Thyroid gland (tissue), 4 donors: Measurements from ENCODE around the gene PALLD.

Experiments used
- CTCF ChIP-seq, 6 experiments: fragments of 200-600 bp in 3 of 6; fragments of 450-650 bp in 3 of 6; sonication (generic) in 3 of 6; IDR thresholded peaks; one replicate each; pipeline ENCODE4 v1.5.1; 2016 to 2019; ENCODE audit warnings: antibody characterized with exemption in 6 of 6, mild to moderate bottlenecking in 2 of 6, inconsistent platforms in 1 of 6, moderate library complexity in 1 of 6
- POLR2A ChIP-seq, 2 donors: fragments of 450-650 bp; IDR thresholded peaks; one replicate each; pipeline ENCODE4 v1.6.1; 2017; ENCODE audit warnings: antibody characterized with exemption in 2 of 2, mild to moderate bottlenecking in 2 of 2, moderate library complexity in 1 of 2

GRCh38 chr4:168584321-168584771 lies 87.5 kb downstream of the PALLD start:
- TF ChIP-seq POLR2A (IDR thresholded peaks at IDR 0.05): no peak
- TF ChIP-seq CTCF (IDR thresholded peaks at IDR 0.05): no peak
